NCI-H748 treated with DMSO at 0.1 percent for 48 hours (cell line): ENCODE measurements around the gene RERE.
"Not testable (repeated sequence)": the region's sequence is repeated elsewhere in the genome, so short reads cannot be mapped to it uniquely, and the experiment has no call there.

ENCODE experiments used
- DNase-seq: peaks from one replicate; lab custom pipeline; 2025; lab: John Stamatoyannopoulos, UW

Gene RERE

DNA sequence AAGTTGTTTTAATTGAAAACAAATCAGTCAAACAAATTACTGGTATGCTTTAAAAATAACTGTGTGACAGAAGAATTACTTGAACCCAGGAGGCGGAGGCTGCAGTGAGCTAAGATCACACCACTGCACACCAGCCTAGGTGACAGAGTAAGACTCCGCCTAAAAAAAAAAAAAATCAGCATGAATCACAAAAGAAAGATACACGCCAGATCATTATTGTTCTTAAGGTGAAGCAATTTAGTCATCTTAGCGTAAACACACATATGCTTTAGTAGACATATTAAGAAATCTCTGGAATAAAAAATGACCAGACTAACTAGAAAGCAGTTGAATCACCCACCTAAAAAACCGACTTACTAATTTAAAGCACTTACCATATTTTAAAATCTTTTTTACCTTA is 20.2 kb downstream of the RERE start:
- DNase-seq: no peak

GRCh38 chr1:8796812-8797211 is 20.6 kb downstream of the RERE start:
- DNase-seq: no peak

- DNase-seq: no peak
These were observed 22.8 kb downstream of the RERE start for GRCh38 chr1:8794605-8795004.

- no peak for DNase-seq
These were observed 25.6 kb downstream of the RERE start for GRCh38 chr1:8791819-8792218.

DNA sequence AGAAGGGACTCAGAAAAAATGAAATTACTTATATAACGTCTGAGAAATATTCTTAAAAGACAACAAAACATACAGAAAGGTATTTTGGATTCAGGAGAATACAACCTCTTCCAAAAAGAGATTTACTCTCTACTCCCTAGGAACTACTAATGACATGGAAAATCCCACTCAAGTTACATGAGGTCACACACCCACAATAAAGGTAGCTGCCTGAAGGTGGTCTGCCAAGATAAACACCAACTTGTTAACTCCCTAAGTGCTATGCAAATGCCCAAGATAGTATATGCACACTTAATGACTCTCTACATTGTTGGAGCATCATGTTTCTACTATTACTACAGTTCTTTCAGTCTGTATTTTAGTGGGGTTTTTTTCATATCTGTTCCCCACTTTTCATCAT is 26.5 kb downstream of the RERE start:
- no peak for DNase-seq

GRCh38 chr1:8790478-8790877 is 27.0 kb downstream of the RERE start:
- no peak for DNase-seq

DNA sequence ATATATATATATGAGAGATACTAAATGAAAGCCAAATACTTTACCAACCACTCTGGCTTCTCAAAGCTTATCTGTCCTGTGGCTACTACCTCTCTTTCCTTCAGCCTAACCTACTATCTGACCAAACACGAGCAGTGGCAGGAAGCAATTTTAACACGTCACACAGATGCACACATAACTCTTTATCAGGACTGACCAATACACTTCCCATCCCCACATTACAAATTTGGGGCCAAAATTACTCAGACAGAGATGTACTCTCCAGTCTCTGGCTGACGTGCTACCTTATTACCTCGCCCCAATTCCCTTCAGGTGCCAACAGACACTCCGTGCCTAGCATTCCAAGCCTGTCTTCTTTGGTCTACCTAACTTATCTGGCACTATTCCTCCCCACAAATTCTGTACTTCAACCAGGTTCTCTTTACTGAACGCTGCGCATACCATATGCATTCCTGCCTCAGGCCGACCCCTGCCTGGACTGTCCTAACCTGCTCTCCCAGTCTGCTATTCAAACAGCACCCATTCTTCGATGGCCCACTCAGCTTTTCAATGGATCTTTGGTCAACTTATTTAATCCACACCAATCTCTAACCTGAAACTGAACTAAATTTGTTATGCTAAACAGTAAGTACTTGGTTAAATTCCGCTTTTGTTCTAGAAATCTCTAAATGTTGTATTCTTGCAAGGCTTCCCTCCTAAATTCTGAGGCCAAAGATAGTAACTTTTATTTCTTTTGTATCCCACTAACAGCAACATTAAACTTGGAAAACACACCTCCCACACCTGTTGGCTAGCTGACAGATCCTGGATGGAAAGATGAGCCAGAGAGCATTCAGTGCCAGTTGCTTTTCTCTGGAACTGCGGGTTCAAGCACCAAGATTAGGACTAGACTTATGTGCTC is 27.9 kb downstream of the RERE start:
- no peak for DNase-seq

- no peak for DNase-seq
These were observed 30.2 kb downstream of the RERE start for GRCh38 chr1:8787218-8787617.

- DNase-seq: not testable (repeated sequence)
These were observed 31.2 kb downstream of the RERE start for GRCh38 chr1:8786204-8786603.

DNA sequence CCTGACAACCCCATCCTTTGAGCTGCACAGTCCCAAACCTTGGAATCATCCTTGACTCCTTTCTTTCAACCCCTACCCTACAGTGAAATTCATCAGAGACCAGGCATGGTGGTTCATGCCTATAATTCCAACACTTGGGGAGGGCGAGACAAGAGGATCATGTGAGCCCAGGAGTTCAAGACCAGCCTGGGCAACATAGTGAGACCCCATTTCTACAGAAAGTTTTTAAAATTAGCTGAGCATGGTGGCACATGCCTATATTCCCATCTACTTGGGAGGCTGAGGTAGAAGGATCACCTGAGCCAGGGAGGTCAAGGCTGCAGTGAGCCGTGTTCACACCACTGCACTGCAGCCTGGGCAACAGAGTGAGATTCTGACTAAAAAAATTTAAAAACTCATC is 34.5 kb downstream of the RERE start:
- DNase-seq: no peak

DNA sequence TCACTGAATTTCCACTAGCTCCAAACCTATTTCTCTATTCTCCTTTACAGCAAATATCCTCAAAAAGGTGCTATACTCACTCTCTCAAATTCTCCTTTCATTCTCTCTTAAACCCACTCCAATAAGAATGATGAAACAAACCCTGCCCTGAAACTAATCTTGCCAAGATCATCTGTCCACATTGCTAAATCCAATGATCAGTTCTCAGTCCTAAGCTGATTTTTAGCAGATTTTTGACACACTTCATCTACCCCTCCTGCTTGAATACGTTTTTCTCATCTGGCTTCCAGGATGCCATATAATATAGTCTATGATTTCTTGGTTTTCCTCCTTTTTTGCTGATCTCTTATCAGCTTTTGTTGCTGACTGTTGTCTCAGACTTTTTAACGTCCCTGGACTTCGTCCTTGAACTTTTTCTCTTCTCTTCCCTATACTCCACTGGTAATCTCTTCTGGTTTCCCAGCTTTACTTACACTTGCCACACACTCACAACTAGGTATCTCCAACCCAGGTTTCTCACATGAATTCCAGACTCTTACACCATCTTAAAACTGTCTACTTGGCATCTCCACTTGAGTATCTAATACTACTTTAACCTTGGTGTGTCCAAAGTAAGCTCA is 35.3 kb downstream of the RERE start:
- DNase-seq: no peak

- no peak for DNase-seq
These were observed 37.0 kb downstream of the RERE start for GRCh38 chr1:8780405-8780804.

GRCh38 chr1:8777867-8778266 is 39.6 kb downstream of the RERE start:
- no peak for DNase-seq

GRCh38 chr1:8776104-8776503 is 41.3 kb downstream of the RERE start:
- no peak for DNase-seq

DNA sequence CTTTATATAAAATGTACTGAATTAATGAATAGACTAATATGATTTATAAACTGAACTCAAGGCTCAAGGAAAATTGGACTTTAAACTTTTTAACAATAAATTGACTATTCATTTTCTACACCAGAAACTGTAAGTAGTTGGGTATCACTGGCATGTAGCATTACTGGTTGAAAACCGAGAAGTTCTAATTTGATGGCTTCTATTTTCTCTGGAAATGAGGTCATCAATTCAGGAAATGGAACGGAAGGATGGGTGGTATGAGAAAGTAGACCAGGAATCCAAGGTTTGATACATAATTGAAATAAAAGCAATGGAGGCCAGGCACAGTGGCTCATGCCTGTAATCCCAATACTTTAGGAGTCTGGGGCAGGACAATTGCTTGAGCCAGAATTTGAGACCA is 50.4 kb downstream of the RERE start:
- DNase-seq: no peak

GRCh38 chr1:8765198-8765597 is 52.2 kb downstream of the RERE start:
- DNase-seq: no peak

- DNase-seq: no peak
These were observed 53.0 kb downstream of the RERE start for GRCh38 chr1:8764293-8764937.

- no peak for DNase-seq
These were observed 53.6 kb downstream of the RERE start for GRCh38 chr1:8763888-8764287.

GRCh38 chr1:8754993-8755392 is 62.4 kb downstream of the RERE start:
- no peak for DNase-seq

- DNase-seq: no peak
These were observed 63.2 kb downstream of the RERE start for GRCh38 chr1:8754247-8754650.

GRCh38 chr1:8753736-8754135 is 63.7 kb downstream of the RERE start:
- DNase-seq: no peak

DNA sequence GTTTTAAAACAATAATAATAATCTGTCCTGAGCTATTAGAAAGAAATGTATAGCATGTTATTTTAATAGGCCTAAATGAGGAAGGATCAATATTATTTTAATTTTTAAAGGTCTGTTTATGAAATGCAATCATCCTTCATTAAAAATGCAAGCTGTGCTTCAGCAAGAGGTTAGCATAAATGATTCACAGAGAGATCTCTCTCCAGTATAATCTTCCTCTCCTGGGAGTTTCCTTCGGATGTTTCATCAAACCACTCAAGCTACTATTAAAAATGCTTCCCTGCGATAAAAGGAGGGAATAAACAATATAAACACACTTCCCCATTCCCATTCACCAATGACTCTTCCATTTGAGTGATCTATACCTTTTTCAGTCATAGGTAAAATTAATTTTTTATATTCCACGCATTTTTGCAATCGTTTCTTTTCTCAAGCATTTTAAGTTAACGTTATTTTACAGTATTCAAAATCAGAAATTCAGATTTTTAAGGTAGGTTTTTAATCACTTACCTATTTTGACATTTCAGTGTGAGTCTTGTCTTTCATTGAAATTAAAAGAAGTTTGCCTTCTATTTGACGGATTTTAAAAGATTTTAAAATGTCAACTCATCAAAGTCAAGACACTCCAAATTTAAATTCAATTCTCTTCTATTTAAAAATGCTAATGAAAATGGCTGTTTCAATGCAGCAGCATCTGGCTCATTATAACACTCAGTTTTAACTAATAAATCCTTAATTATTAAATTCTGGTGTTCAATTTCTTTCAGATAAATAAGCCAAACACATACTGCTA is 64.3 kb downstream of the RERE start:
- no peak for DNase-seq
